Measurements from ENCODE around the gene LRRC4. TPM values are rescaled to one million over a fixed set of nuclear protein-coding genes. Genes with fewer than 3 reads are reported as not detected.

Gene LRRC4
- total and polyA plus RNA-seq, 3 donors from 2014 or later: 10.2 to 17.0 (median 12.5) TPM

DNA sequence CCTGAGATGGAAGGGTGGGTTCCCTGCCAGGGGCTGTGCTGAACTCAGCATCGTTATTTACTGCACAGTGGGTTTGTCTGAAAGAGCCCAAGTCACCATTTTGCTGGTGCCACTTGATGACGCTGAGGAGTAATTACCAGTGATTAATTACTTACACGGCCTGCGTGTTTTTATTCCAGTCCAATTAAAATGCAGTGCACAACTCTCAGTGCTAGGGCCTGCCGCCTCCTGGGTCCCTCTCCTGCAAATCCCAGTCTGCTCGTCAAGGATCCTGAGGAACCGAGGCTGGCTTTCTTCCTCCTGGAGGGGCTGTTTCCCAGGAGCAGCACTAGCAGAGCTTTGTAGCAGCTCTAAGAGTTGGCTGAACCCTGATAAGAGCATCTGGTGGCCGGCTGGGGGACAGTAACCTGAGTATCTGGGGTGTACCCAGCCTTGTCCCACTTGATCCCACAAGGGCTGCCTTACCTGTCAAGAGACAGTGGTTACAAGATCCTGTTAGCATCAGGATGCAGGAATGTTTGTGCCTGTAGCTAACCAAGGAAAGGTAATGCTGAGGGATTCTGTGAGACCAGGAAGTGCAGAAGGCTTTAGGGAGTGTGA is 45.1 kb upstream of the LRRC4 start:
- no peak for TF ChIP-seq POLR2A (IDR thresholded peaks at IDR 0.05)
- TF ChIP-seq, protein P1, sequence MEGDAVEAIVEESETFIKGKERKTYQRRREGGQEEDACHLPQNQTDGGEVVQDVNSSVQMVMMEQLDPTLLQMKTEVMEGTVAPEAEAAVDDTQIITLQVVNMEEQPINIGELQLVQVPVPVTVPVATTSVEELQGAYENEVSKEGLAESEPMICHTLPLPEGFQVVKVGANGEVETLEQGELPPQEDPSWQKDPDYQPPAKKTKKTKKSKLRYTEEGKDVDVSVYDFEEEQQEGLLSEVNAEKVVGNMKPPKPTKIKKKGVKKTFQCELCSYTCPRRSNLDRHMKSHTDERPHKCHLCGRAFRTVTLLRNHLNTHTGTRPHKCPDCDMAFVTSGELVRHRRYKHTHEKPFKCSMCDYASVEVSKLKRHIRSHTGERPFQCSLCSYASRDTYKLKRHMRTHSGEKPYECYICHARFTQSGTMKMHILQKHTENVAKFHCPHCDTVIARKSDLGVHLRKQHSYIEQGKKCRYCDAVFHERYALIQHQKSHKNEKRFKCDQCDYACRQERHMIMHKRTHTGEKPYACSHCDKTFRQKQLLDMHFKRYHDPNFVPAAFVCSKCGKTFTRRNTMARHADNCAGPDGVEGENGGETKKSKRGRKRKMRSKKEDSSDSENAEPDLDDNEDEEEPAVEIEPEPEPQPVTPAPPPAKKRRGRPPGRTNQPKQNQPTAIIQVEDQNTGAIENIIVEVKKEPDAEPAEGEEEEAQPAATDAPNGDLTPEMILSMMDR (IDR thresholded peaks at IDR 0.05): no peak
- intact Hi-C loops (cut with DNase I; ENCODE audit: low total_unique reads): no loop called here
- WGBS, 2 donors: 73 to 85% methylated on average over 7 to 8 of the region's 8 CpGs
- no peak overlapping the region for H3K27ac ChIP-seq
- no peaks in the 10 kb centered on the region for H3K4me1 ChIP-seq
- no peak for DNase-seq
- H3K27me3 ChIP-seq: no peaks in the 10 kb centered on the region
- no peaks in the 10 kb centered on the region for H3K36me3 ChIP-seq (ENCODE audit: low read depth, missing control alignments)
- H3K9me3 ChIP-seq: no peaks in the 10 kb centered on the region
- H3K4me3 ChIP-seq: no peak overlapping the region

DNA sequence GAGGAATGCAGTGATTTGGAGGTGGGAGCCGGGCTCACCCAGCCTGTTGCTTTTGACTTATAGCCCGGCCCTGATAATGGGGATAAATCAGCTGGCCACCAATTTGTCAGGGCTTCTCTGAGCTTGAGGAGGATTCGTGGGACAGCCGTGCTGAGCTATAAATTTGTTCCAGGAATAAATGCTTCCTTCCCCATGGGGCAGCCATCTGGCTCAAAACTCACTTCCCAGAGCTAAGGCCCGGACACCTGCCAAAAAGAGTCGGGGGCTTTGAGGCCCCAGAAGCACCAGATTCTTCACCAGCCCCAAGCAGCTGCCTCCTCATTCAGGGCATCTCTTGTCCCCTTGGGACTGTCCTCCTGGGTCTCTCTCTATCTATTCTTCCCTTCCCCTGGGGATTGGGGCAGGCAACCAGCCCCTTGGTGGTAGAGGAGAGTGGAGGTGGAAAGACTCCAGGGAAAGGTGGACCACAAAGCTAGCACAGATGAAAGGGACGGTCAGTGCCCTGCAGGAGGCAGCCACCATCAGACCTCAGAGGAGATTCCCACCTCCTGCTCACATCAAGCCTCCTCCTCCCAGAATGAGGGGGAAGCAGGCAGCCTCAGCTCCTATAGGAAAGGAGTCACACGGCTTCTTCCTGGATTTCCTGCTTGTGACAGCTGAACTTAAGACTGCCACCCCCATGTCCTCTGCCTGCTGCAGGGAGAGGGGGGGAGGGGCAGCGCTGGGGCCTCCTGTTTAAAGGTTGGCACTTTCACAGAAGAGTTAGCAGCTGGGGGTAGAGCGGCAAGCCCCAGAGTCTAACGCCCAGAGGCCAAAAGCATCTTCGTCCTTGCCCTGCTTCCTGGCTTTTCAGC is 44.2 kb upstream of the LRRC4 start:
- Histone ChIP-seq H3K4me3 (no peak overlapping the region), H3K9me3 (no peaks in the 10 kb centered on the region), H3K27ac (no peak overlapping the region), H3K36me3 (ENCODE audit: low read depth, missing control alignments) (no peaks in the 10 kb centered on the region), H3K4me1 (no peaks in the 10 kb centered on the region), H3K27me3 (no peaks in the 10 kb centered on the region)
- intact Hi-C loops (cut with DNase I; ENCODE audit: low total_unique reads): no loop called here
- TF ChIP-seq, protein P1 (IDR thresholded peaks at IDR 0.05): no peak
- no peak for TF ChIP-seq POLR2A (IDR thresholded peaks at IDR 0.05)
- 81 to 88% methylated on average over 11 to 12 of the region's 12 CpGs for WGBS, 2 donors
- no peak for DNase-seq

DNA sequence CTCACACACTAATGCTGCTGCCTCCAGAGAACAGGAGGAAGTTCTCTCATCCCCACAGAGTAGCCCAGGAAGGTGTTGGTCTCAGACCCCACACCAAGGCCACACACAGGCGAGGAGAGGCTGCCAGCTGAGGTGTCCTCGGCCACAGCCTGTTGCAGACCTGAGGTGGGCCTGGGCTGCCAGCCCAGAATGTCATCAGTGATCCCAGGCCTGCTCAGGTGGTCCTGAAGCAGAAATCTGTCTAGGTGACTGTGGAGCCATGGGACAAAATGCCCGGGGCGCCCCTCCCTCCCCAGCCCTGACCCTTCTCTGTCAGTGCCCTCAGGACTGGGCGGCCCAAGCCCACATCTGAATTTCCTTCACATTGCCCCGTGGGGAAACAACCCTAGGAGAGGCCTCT is 43.5 kb upstream of the LRRC4 start:
- no peak for DNase-seq
- Histone ChIP-seq H3K9me3 (no peaks in the 10 kb centered on the region), H3K4me3 (no peak overlapping the region), H3K27ac (no peak overlapping the region), H3K27me3 (no peaks in the 10 kb centered on the region), H3K36me3 (ENCODE audit: low read depth, missing control alignments) (no peaks in the 10 kb centered on the region), H3K4me1 (no peaks in the 10 kb centered on the region)
- 76 to 86% methylated on average over 3 to 6 of the region's 6 CpGs for WGBS, 2 donors
- no peak for TF ChIP-seq POLR2A (IDR thresholded peaks at IDR 0.05)
- TF ChIP-seq, protein P1 (IDR thresholded peaks at IDR 0.05): no peak
- intact Hi-C loops (cut with DNase I; ENCODE audit: low total_unique reads): no loop called here

DNA sequence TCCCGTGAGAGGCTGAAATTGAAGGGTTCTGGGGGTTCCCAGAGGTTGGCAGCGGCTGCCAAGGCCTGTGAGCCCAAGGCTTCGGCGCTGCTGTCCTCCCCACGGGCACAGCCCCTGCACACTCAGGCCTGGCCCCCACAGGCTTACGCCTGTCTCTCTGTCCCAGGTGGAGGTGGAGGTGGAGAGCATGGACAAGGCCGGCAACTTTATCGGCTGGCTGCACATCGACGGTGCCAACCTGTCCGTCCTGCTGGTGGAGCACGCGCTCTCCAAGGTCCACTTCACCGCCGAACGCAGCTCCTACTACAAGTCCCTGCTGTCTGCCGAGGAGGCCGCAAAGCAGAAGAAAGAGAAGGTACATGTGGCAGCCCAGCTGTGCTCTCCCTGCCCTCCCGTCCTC is 43.1 kb upstream of the LRRC4 start:
- Histone ChIP-seq H3K4me3 (no peak overlapping the region), H3K4me1 (no peaks in the 10 kb centered on the region), H3K27ac (no peak overlapping the region), H3K27me3 (no peaks in the 10 kb centered on the region), H3K9me3 (no peaks in the 10 kb centered on the region), H3K36me3 (ENCODE audit: low read depth, missing control alignments) (no peaks in the 10 kb centered on the region)
- TF ChIP-seq, protein P1 (IDR thresholded peaks at IDR 0.05): no peak
- no peak for TF ChIP-seq POLR2A (IDR thresholded peaks at IDR 0.05)
- no peak for DNase-seq
- intact Hi-C loops (cut with DNase I; ENCODE audit: low total_unique reads): no loop called here
- 79 to 82% methylated on average over 3 to 19 of the region's 19 CpGs for WGBS, 2 donors

All from testis (tissue), 3 donors.